ENCODE results near the gene LYSMD1.
A peak's percentile ranks its signal among the peaks of the same experiment; 100 is the strongest.
"Not testable (repeated sequence)": the region's sequence is repeated elsewhere in the genome, so short reads cannot be mapped to it uniquely, and the experiment has no call there.

LYSMD1 gene
- total RNA-seq, result 0 to 0.93 (median 0.41) reads per million in 4 donors

GRCh38 chr1:151165738-151166504 lies at the start of gene LYSMD1, which contains the start of gene SCNM1:
TSS of gene LYSMD1 (minus strand) at chr1:151165902. CDS start at chr1:151165258, 644 bp downstream.
TSS of gene SCNM1 (plus strand) at chr1:151166144. CDS start at chr1:151166153, 9 bp downstream.
- DNase-seq, result peak; percentile 91 to 98 (median 95)

- DNase-seq, result no peak
Observed at GRCh38 chr1:151213560-151213959, 47.9 kb upstream of the LYSMD1 start.

- no peak for DNase-seq
Observed at GRCh38 chr1:151211972-151212705, 46.4 kb upstream of the LYSMD1 start.

GRCh38 chr1:151210830-151211229 lies 45.1 kb upstream of the LYSMD1 start:
- no peak for DNase-seq

GRCh38 chr1:151205381-151205965 lies 39.8 kb upstream of the LYSMD1 start:
- DNase-seq, result not testable (repeated sequence)

- DNase-seq, result peak in 1 of 5 donors; percentile 33
Observed at GRCh38 chr1:151199873-151200581, 34.3 kb upstream of the LYSMD1 start.

- DNase-seq, result peak; percentile 98 to 100 (median 98)
Observed at GRCh38 chr1:151198254-151199127, 32.8 kb upstream of the LYSMD1 start, which contains the start of gene PIP5K1A. TSS of gene PIP5K1A (plus strand) at chr1:151198552. CDS start at chr1:151198997, 445 bp downstream.

GRCh38 chr1:151197863-151198253 lies 32.2 kb upstream of the LYSMD1 start:
- DNase-seq, result no peak

- DNase-seq, result peak in 4 of 5 donors; percentile 34 to 71 (median 46)
Observed at GRCh38 chr1:151196292-151196800, 30.6 kb upstream of the LYSMD1 start.

- not testable (repeated sequence) for DNase-seq
Observed at GRCh38 chr1:151194894-151195594, 29.3 kb upstream of the LYSMD1 start.

GRCh38 chr1:151193856-151194255 lies 28.2 kb upstream of the LYSMD1 start:
- no peak for DNase-seq

- no peak for DNase-seq
Observed at GRCh38 chr1:151193304-151193703, 27.6 kb upstream of the LYSMD1 start.

- no peak for DNase-seq
Observed at GRCh38 chr1:151192047-151192446, 26.3 kb upstream of the LYSMD1 start.

- DNase-seq, result peak; percentile 70 to 91 (median 78)
Observed at GRCh38 chr1:151189637-151190445, 24.1 kb upstream of the LYSMD1 start, which contains the start of gene VPS72. TSS of gene VPS72 (minus strand) at chr1:151190197. CDS start at chr1:151190121, 76 bp downstream.

- DNase-seq, result not testable (repeated sequence)
Observed at GRCh38 chr1:151188667-151189066, 23.0 kb upstream of the LYSMD1 start.

- no peak for DNase-seq
Observed at GRCh38 chr1:151187205-151187604, 21.5 kb upstream of the LYSMD1 start.

- no peak for DNase-seq
Observed at GRCh38 chr1:151184211-151184610, 18.5 kb upstream of the LYSMD1 start.

GRCh38 chr1:151176514-151177045 lies 10.9 kb upstream of the LYSMD1 start:
- no peak for DNase-seq

GRCh38 chr1:151175863-151176262 lies 10.2 kb upstream of the LYSMD1 start, which contains the start of gene TMOD4:
TSS of gene TMOD4 (minus strand) at chr1:151175981. CDS start at chr1:151174875, 1,106 bp downstream.
- DNase-seq, result no peak
